PC-3 (cell line): ENCODE results near the gene SOX18. TPM values are rescaled to one million over a fixed set of nuclear protein-coding genes. Genes with fewer than 3 reads are reported as not detected.
A peak's percentile ranks its signal among the peaks of the same experiment; 100 is the strongest.

ENCODE experiments used
- ATAC-seq: fragments of 200-7000 bp; cut with Tn5 transposase; 2 replicates; pipeline ENCODE4 v1.9.1; 2020; ENCODE audit warnings: mild to moderate bottlenecking, moderate library complexity
- BruUV-seq: library from RNA; stranded (reverse); fragments of 400-500 nt; replicated peaks from 2 replicates; lab custom pipeline; 2021; lab: Mats Ljungman, UMichigan
- CTCF ChIA-PET: fragments of 300-600 bp; sonication (Branson Sonifier 250); formaldehyde crosslinking; loops from one replicate; lab custom pipeline; 2022; ENCODE audit warnings: antibody characterized with exemption; lab: Charles Lee
- POLR2A ChIA-PET: fragments of 300-600 bp; sonication (Branson Sonifier 250); formaldehyde crosslinking; loops from one replicate; lab custom pipeline; 2022; ENCODE audit warnings: antibody characterized with exemption; ENCODE audit not compliant: unreplicated experiment; lab: Charles Lee
- DNase-seq: peaks from one replicate; pipeline ENCODE4 v3.0.0-alpha.2; 2015
- H2AFZ ChIP-seq: fragments of 300-600 bp; sonication (generic); 2 replicates; pipeline ENCODE4 v1.6.0; 2016; ENCODE audit warnings: antibody characterized with exemption, low read length
- H3F3A ChIP-seq: fragments of 300-600 bp; sonication (generic); one replicate; pipeline ENCODE4 v1.6.0; 2017; ENCODE audit warnings: antibody characterized with exemption, low read length, control low read depth, mild to moderate bottlenecking; ENCODE audit not compliant: unreplicated experiment
- H3K27ac ChIP-seq: fragments of 300-600 bp; sonication (generic); 2 replicates; pipeline ENCODE4 v1.5.1; 2016; ENCODE audit warnings: mild to moderate bottlenecking, low read length
- H3K27me3 ChIP-seq: fragments of 300-600 bp; sonication (generic); 2 replicates; pipeline ENCODE4 v1.6.1; 2016; ENCODE audit warnings: low read length, mixed read lengths
- H3K36me3 ChIP-seq: fragments of 300-600 bp; sonication (generic); 2 replicates; pipeline ENCODE4 v1.6.1; 2016; ENCODE audit warnings: low read depth, mixed run types, low read length, mixed read lengths
- H3K4me1 ChIP-seq: fragments of 300-600 bp; sonication (generic); 2 replicates; pipeline ENCODE4 v1.5.1; 2016; ENCODE audit warnings: low read length; ENCODE audit not compliant: insufficient read depth
- H3K4me2 ChIP-seq: fragments of 300-600 bp; sonication (generic); 2 replicates; pipeline ENCODE4 v1.6.0; 2016; ENCODE audit warnings: low read length
- H3K4me3 ChIP-seq: fragments of 300-600 bp; sonication (generic); 2 replicates; pipeline ENCODE4 v1.5.1; 2016; ENCODE audit warnings: mild to moderate bottlenecking, low read length, mixed read lengths
- H3K79me2 ChIP-seq: fragments of 300-600 bp; sonication (generic); 2 replicates; pipeline ENCODE4 v1.6.1; 2017; ENCODE audit warnings: low read length, mixed read lengths
- H3K9ac ChIP-seq: fragments of 300-600 bp; sonication (generic); 2 replicates; pipeline ENCODE4 v1.6.0; 2016; ENCODE audit warnings: mild to moderate bottlenecking, low read length
- H3K9me2 ChIP-seq: fragments of 300-600 bp; sonication (generic); replicated peaks from 2 replicates; pipeline ENCODE4 v1.6.1; 2016; ENCODE audit warnings: mixed run types, low read length, mixed read lengths
- H3K9me3 ChIP-seq: fragments of 300-600 bp; sonication (generic); 2 replicates; pipeline ENCODE4 v1.6.1; 2016; ENCODE audit warnings: low read length, mixed read lengths
- H4K20me1 ChIP-seq: fragments of 300-600 bp; sonication (generic); 2 replicates; pipeline ENCODE4 v1.6.1; 2016; ENCODE audit warnings: low read length, mixed read lengths
- CTCF ChIP-seq: fragments of 300-600 bp; sonication (generic); conservative IDR thresholded peaks from 2 replicates; pipeline ENCODE4 v1.5.1; 2017; ENCODE audit warnings: antibody characterized with exemption, low read depth, mild to moderate bottlenecking, low read length
- EZH2 ChIP-seq: fragments of 300-600 bp; sonication (generic); IDR thresholded peaks from one replicate; pipeline ENCODE4 v1.6.1; 2017; ENCODE audit warnings: antibody characterized with exemption, mild to moderate bottlenecking, low read length; ENCODE audit not compliant: unreplicated experiment
- EZH2phosphoT487 ChIP-seq: fragments of 300-600 bp; sonication (generic); IDR thresholded peaks from 2 replicates; pipeline ENCODE4 v1.6.1; 2018; ENCODE audit warnings: mild to moderate bottlenecking, antibody characterized with exemption, low read length, borderline replicate concordance
- intact Hi-C: fragments of 100-400 bp; cut with micrococcal nuclease; formaldehyde crosslinking; loops from 2 replicates; pipeline ENCODE4 v1.9.0; 2023
- total RNA-seq: library from RNA; depleted of rRNA; stranded (reverse); fragments of >200 nt; gene quantifications from 2 replicates; pipeline ENCODE4 v1.2.3, GENCODE V29; 2014

The SOX18 gene
- total RNA-seq, 1 experiment from 2014 or later: 1.5 TPM

GRCh38 chr20:64011366-64011779 lies 38.1 kb downstream of the SOX18 start:
- no peaks in the 10 kb centered on the region for H3K27me3 ChIP-seq
- TF ChIP-seq EZH2: no peak
- ChIA-PET CTCF (no interaction called here), POLR2A (no interaction called here)
- H3K4me2 ChIP-seq: no peak overlapping the region
- no peak overlapping the region for H3K4me3 ChIP-seq
- no peak overlapping the region for H3K9ac ChIP-seq
- 0 out of 2 replicates have a peak, but pooled peaks cover 9% of the 10 kb centered on the region for H3K79me2 ChIP-seq
- ATAC-seq (no peak), DNase-seq (no peak)
- H3K9me3 ChIP-seq: no peaks in the 10 kb centered on the region
- H3K36me3 ChIP-seq: peaks cover 57% of the 10 kb centered on the region
- no peak overlapping the region for H2AFZ ChIP-seq
- no peaks in the 10 kb centered on the region for H3K9me2 ChIP-seq
- H3F3A ChIP-seq: no peaks in the 10 kb centered on the region
- no TSS peak for BruUV-seq
- H3K4me1 ChIP-seq: no peaks in the 10 kb centered on the region
- intact Hi-C loops: no loop called here
- H4K20me1 ChIP-seq: no peaks in the 10 kb centered on the region
- H3K27ac ChIP-seq: peak overlapping the region; percentile 32; the same call in 1 of the 2 replicates

GRCh38 chr20:64010711-64011237 lies 38.7 kb downstream of the SOX18 start:
- CTCF ChIA-PET: no interaction called here
- Histone ChIP-seq H4K20me1 (no peaks in the 10 kb centered on the region), H3K4me2 (no peak overlapping the region), H3K27me3 (no peaks in the 10 kb centered on the region), H3K36me3 (peaks cover 59% of the 10 kb centered on the region), H3F3A (no peaks in the 10 kb centered on the region), H3K9me2 (no peaks in the 10 kb centered on the region), H3K4me3 (no peak overlapping the region), H3K9ac (no peak overlapping the region), H3K79me2 (0 out of 2 replicates have a peak, but pooled peaks cover 9% of the 10 kb centered on the region), H2AFZ (no peak overlapping the region), H3K9me3 (no peaks in the 10 kb centered on the region), H3K27ac (peak overlapping the region; percentile 32; the same call in 1 of the 2 replicates), H3K4me1 (no peaks in the 10 kb centered on the region)
- no TSS peak for BruUV-seq
- TF ChIP-seq CTCF (no peak), EZH2 (no peak), EZH2phosphoT487 (no peak)
- peak; percentile 11 for DNase-seq
- no peak for ATAC-seq
- intact Hi-C loops: no loop called here
- POLR2A ChIA-PET: no interaction called here

- intact Hi-C loops: no loop called here
- H3F3A ChIP-seq: no peaks in the 10 kb centered on the region
- TF ChIP-seq EZH2 (no peak), EZH2phosphoT487 (no peak), CTCF (no peak)
- no peak overlapping the region for H3K4me3 ChIP-seq
- H3K4me1 ChIP-seq: no peaks in the 10 kb centered on the region
- no TSS peak for BruUV-seq
- 0 out of 2 replicates have a peak overlapping the region, but pooled peaks have one; percentile 4 for H3K27ac ChIP-seq
- no peak overlapping the region for H2AFZ ChIP-seq
- H3K27me3 ChIP-seq: no peaks in the 10 kb centered on the region
- peaks cover 61% of the 10 kb centered on the region for H3K36me3 ChIP-seq
- H4K20me1 ChIP-seq: no peaks in the 10 kb centered on the region
- H3K9ac ChIP-seq: no peak overlapping the region
- H3K4me2 ChIP-seq: no peak overlapping the region
- H3K9me2 ChIP-seq: no peaks in the 10 kb centered on the region
- ChIA-PET CTCF (no interaction called here), POLR2A (no interaction called here)
- DNase-seq: no peak
- ATAC-seq: no peak
- 0 out of 2 replicates have a peak, but pooled peaks cover 10% of the 10 kb centered on the region for H3K79me2 ChIP-seq
- no peaks in the 10 kb centered on the region for H3K9me3 ChIP-seq
Measured at GRCh38 chr20:64009811-64010387, 39.5 kb downstream of the SOX18 start.
